RCC 7860 (cell line): ENCODE measurements around the gene E2F6.

ENCODE experiments used
- DNase-seq: peaks from one replicate; pipeline ENCODE4 v3.0.0-alpha.2; 2015; ENCODE audit warnings: low spot score
- FAIRE-seq: peaks from 2 replicates; lab custom pipeline; 2012; peaks lifted over from hg19 to GRCh38; lab: Jason Lieb, UNC

The E2F6 gene, protein sequence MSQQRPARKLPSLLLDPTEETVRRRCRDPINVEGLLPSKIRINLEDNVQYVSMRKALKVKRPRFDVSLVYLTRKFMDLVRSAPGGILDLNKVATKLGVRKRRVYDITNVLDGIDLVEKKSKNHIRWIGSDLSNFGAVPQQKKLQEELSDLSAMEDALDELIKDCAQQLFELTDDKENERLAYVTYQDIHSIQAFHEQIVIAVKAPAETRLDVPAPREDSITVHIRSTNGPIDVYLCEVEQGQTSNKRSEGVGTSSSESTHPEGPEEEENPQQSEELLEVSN

DNA sequence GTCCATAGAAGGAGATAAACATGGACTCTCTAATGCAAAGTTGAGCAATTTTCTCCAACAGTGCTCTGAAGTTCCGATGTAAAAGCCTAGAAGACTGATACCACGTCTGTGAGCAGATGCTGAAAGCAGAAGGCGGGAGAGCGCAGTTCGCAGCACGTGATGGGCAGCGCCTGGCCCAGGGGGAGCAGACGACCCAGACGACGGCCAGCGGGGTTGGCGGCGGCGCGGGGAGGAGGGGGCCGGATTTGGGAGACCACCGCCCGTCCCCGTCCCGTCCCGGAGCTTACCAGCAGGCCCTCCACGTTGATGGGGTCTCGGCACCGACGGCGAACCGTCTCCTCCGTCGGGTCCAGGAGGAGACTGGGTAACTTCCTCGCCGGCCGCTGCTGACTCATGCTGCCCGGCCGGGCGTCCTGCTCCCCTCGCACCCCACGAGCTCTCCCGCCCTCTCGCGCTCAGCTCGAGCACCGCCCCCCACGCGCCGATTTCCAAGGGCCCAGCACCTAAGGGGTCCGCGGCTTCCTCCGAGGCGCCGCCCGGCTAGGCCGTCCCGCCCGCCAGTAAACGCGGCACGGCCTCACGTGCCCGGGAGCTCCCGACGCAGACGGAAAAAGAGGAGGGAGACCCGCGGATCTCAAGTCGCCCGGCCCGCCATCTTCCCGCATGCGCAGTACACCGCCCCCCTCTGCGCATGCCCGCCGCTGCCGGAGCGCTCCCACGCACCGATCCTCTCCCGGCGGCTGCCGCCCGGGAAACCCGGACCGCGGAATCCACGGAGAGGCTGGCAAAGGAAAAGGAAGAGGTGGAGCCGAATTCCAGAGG, at the start of gene E2F6:
Gene E2F6 (minus strand): TSS at position 677 of the 822 bp plus-strand sequence. CDS start 282 bp downstream, at position 395.
- DNase-seq (peak; percentile 89), FAIRE-seq (peak; percentile 49)

DNA sequence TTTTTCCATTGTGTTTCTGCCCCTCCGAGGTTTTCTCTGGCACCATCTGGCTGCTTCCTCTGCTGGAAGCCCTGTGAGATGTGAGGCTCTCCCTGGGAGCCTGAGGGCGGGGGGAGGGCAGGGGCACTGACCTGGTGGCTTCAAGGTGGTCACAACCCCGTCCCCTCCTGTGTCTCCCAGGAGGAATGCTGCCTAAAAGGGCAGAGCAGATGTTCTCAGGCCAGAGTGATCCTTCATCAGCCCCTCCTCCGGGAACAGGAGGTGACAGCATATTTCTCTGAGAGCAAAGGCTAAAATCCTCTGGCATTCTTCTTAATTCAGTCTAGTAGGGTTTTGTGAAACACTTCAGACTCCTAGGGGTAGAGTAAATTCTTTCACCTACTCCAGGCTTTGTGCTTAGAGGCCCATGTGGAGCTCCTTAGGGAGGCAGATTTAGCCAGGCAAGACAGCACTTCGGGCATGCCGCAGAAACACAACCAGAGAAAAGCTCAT, 49.6 kb upstream of the E2F6 start:
- no peak for DNase-seq
- FAIRE-seq, result no peak

DNA sequence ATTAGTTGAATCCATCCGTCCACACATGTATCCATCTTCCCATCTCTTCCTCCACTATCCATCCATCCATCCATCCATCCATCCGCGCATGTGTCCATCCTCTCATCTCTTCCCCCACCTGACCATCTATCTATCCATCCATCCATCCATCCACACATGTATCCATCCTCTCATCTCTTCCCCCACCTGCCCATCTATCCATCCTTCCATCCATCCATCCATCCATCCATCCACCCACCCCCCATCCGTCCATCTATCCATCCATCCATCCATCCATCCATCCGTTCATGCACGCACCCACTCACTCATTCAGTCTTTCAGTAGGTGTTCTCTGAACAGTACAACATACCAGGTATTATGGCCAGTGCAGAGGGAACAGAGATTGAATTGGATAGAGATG, 48.9 kb upstream of the E2F6 start:
- DNase-seq (no peak), FAIRE-seq (no peak)

DNA sequence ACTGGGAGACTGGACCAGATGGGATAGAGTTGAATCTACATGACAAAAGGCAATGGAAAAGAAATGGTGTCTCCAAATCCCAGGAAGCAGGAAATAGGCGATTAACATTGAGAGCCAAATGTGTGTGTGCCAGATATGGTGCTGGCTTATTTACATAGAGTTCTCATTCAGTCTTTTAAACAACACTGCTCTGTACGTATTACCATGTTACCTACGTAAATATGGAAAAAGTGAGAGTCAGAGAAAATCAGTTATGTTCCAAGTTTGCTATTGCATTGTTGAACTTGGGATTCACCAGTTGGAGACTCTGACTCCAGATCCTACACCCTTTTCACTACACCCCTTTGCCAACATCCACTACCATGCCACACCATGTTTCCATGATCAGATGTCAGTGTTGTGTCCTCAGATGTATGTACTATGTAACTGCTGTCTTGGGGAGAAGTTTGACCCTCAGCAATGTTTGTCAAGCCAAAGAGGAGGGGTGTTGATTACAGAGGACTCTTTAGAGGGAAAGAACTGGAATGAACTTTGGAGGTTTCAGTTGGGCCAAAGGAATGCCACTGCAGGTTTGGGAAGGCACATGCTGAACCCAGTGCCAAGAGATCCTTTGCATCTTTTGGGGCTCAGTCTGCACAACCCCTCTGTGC, 48.2 kb upstream of the E2F6 start:
- DNase-seq (no peak), FAIRE-seq (no peak)

DNA sequence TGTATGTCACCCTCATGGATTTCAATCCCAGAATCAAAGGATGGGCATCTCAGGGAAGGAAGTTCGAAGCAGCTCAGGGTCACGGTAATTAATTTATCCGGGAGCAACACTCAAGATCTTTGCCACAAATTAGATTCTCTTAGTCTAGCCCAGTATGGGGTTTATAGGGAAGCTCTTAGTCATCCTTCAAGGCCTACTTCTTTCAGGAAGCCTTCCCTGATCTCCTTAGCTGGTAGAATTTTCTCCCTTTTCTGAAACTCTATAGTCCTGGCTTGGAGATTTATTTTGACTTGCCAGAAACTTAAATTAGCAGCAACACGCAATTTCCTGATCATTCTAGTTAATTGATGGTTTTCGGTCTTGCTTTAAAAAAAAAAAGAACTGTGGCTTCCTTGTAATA, 47.4 kb upstream of the E2F6 start:
- DNase-seq, result no peak
- FAIRE-seq, result no peak

DNA sequence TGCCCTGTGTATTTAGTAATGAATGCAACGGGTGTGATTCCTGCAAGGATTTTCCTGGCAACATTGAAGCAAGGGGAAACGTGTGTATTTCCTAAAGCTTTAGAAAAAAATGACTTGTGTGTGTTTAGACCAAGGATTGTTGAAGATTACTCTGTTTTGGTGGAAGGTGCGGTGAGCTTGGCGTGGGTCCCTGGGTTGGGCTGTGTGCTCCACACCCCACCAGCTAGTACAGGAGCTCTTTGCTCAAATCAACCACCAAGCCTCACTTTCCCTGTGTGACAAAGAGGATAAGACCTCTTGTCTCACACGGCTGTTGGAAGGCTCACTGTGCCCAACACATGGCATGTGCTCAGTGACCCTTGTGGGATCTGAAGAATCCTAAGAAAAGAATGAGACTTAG, 46.5 kb upstream of the E2F6 start:
- DNase-seq (no peak), FAIRE-seq (no peak)

DNA sequence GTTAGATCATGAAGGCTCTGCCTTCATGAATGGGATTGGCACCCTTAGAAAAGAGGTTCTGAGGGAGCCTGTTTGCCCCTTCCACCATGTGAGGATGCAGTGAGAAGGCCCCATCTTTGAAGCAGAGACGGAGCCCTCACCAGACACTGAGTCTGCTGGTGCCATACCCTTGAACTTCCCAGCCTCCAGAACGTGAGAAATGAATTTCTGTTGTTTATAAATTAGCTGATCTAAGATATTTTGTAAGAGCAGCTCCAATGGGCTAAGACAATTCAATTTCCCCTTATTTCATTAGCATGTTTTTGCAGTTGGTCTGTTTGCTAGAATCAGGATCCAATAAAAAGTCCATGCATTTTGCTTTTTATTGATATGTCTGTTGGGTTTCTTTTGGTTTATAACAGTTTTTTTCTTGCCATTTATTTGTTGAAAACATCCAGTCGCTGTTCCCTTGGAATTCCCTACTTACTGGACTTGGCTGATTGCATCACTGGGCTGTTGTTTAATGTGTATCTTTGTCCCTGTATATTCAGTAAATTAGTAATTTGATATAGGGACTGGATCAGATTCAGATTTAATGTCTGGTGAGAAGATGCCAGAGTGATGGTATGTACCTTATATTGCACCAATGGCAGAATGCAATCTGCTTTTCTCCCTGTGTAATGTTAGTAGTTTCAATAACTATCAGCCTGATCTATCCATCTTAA, 43.8 kb upstream of the E2F6 start:
- FAIRE-seq (no peak), DNase-seq (no peak)

DNA sequence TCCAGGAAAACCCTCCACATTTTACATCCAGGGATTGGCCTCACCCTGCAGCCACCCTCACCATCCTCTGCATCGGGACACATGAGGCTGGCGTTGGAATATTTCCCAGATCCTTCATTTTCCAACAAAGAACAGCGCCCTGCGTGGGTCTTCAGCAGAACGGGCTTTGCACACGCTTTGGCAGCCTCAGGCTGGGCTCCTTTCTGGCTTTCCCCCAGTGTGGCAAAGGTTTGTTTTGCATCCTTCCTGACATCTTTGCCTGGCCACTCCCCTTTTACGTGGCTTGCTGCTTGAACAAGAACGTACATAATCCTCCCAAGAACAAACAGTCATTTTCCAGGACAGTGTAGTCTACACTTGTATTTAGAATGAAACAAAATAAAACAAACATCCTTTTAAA, 42.3 kb upstream of the E2F6 start:
- DNase-seq (no peak), FAIRE-seq (no peak)

DNA sequence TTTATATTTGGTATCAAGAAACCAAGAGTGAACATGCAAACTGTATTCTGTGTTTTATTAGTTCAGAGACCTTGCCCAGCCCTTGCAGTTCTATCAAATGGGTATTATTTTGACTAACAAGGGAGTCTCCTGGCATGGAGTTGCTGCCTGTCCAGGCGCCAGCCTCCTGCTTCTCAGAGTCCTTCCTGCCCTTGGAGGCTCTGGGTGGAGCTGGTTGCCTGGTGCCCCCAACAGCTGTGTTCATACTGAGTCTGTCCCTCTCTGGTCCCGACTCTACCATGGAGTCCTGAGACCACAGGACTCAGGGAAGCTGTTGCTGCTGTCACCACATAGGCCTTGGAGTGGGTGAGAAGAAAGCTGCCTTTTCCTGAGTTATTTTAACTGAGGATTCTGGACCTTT, 41.6 kb upstream of the E2F6 start:
- FAIRE-seq (no peak), DNase-seq (no peak)

DNA sequence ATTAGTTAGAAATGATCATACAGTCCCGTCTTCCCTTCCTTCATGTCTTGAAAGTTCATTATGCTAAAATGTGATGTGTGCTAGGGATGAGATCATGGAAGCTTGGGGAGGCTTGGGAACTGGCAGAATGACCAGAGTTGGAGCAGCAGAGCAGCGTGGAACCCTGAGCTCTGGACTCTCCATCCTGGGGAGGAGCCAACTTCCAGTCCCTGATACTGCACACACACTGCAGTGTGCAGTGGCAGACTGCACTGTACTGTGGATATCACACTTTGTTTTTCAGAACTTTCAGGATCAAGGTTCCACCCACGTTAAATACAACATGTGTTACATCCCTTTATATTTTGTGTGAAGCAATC, 40.6 kb upstream of the E2F6 start:
- FAIRE-seq (no peak), DNase-seq (no peak)

DNA sequence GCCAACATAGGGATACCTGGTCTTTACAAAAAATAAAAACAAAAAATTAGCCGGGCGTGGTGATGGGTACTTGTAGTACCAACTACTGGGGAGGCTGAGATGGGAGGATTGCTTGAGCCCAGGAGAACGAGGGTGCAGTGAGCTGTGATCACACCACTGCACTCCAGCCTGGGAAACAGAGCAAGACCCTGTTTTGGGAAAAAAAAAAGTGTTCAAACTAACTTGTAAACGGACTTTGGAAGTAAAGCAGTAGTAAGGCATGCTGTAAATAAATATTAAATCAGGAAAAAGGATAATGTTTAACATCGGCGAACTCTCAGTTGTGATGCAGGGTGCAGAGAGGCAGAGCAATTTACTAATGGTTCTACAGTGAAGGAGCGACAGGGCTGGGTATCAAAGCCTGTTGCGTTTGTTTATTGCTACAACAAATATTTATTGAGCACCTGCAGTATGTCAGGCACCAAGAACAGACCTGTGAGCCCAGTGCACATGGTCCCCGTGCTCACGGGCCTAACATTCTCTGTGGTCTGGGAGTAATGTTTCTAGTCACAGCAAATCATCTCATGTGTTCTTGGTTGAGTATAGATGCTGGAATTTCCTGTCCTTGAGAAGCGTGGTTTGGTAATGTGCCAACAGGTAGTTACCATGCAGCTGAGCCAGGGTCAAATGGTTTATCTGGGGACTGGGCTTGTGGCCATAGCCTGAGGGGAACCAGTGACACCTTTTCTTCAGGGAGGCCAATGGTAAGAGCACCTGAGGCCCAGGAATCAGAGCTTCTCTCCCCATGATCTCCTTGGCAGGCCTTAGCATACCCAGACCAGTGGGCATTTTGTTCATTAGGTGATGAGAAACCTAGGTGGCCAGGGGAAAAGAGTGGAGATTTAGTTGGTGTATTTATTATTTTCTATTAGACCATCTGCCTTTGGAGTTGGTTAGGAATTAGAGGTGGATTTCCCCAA, 40.0 kb upstream of the E2F6 start:
- no peak for FAIRE-seq
- peak; percentile 35 for DNase-seq

DNA sequence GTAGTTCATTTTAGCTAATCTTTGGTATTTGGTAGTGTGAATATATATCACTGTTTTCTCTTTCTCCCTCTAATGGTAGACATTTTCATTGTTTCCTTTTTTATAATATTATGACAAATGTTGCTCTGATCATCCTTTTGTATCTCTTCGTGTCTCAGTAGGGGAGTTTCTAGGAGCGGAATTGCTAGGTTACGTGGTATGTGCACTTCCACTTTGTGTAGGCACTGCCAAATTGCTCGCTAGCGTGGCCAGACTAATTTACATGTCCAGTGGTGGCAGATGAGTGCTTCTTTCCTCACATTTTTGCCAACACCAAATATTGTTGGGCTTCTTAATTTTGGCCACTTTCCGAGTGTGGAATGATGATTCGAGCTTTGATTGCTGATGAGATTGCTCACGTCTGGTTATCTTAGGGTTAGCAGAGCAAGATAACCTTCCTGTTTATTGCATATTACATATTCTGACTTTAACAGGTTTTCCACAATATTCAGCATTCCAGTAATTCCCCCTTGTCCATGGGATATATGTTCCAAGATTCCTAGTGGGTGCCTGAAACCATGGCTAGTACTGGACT, 37.5 kb upstream of the E2F6 start:
- DNase-seq (no peak), FAIRE-seq (no peak)

DNA sequence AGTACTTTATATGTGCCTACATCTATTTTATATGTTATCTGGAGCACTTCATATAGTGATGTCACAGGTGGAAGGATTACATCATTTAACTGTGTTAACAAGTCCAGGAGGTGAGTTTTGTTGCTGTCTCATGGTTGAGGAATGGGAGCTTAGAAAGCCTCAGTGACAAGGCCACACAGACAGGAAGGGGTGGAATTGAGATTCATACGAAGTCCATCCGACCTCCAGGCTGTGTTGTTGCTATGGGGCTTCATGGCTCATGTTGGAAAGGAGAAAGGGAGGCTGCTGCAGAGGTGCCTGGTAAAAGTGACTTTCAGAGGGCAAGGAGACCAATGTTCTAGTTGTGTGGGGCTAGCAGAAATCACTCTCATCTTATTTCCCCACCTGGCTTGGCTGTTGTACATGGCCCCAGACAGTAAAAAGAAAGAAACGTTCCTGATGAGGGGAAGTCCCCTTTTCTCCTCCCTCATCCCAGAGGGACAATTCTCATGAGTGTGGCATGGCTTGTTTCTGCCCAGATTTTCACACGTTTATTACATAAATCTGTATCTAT, 36.9 kb upstream of the E2F6 start:
- DNase-seq (no peak), FAIRE-seq (no peak)

DNA sequence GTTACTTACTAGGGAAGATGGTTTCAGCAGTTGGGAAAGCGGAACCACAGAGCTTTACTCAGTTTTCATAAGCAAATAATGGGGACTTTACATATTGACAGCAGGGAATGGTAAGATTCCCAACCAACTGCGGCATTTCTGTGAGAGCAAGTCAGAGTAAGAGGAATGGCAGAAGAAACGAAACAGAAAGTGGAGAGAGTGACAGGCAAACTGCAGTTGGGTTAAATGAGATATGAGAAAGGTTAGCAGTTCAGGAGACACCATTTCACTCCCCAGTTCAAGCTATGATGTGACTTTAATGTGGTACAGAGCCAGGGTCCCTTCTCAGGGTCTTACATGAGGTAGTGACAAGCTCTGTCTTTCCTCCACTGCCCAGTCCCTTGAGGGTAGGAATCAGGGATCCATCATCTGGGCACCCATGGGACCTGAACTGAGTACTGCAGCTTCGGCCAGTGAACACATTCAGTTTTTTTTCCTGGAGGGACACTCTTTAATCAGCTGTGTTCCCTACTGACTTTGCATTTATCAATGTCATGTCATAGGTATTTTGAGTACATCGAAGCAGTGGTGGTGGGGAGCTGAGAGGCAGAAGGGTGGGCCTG, 34.8 kb upstream of the E2F6 start:
- DNase-seq (no peak), FAIRE-seq (no peak)

DNA sequence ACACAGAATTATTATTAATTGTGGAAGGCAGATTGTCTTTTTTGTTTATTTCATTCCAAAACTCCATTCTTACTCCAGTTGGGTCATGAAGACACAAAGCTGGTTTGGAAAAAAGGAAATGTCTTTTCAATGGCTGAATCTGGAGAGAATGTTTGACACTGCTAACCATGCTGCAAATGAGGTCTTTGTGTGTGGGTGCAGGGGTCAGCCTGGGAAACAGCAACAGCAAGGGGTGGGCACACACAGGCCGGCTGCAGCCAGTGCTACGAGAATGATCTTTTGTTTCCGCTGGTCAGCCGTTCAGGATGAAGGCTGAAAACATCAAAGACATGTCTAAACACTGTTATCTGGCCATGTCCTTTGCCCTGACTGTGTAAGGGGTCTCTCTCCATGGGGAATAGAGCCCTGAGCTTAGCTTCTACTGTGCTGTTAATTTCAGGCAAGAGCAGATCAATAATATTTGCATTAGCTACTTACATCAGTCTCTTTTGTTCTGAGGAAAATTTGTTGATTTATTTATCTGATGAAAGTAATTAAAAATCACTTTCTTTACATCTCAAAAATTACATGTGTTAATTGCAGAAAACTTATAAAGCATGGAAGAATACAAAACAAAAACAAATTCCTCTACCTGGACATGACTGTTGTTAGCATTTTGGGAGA, 33.3 kb upstream of the E2F6 start:
- FAIRE-seq, result no peak

DNA sequence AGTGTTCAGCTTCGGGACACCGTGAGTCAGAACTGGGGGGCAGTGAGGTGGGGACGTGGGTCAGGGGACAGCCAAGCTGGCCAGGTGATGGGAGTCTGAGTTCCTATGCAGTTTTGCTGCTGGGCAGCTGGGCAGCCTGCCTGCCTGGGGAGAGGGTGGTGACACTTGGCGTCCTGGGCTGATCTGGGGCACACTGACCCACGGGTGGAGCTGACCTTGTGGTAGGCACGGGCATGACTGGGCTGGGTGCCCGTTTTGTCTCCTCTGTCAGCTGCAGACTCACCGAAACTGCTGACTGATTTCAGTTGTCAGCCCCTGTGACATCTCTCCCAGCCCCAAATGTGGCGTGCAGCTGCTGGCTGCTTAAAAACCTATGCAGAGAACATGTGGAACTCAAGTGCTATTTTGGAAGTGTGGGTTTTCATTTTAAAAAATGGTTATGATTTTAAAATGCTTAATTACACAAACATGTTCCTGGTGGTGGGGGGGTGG, 32.6 kb upstream of the E2F6 start:
- peak; percentile 14 for DNase-seq
- FAIRE-seq, result no peak

More for the DNA sequence above, 33.3 kb upstream of the E2F6 start:
- no peak for DNase-seq

DNA sequence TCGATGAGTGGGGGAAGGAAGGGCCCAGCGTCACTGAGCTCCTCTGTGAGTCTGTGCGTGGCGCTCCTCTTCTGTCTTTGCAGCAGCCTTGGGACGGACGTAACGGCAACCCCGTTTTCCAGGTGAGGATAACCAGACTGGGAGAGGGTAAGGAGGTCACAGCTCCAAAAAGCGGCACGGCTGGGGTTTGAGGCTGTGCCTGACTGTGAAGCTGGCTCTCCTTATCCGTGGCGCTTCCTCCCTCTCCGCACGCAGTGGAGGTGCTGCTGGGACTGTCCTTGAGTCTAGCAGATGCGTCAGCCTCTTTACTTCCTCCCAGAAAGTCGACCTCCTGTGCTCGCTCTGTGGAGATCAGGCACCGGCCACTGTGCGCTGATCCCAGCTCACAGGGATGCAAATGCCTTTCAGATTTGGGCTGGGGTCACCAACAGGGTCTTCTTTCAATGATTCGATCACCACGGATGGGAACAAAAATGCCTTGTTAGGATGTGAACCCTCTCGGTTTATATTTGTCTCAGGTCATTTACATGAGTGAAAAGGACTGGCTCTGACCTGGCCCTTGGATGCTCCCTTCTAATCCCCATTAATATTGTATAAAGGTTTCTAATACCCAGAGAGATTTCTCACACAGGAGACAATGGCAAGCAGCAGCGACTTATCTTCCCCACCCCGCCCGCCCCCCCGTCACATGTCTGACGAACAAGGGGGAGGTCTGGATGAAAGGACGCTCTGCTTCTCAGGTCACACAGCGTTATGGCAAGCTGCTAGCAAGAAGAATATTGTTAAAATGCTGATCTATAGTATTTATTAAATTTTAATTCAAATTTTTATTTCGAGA, 30.1 kb upstream of the E2F6 start:
- DNase-seq, result no peak
- no peak for FAIRE-seq
